HG03521 (cell line): ENCODE data around the gene ADAMTS2.
"Not testable (repeated sequence)": the region's sequence is repeated elsewhere in the genome, so short reads cannot be mapped to it uniquely, and the experiment has no call there.

Experiments
- ATAC-seq: cut with Tn5 transposase; IDR thresholded peaks from one replicate; pipeline ENCODE4 v1.9.1; 2021; ENCODE audit warnings: mild to moderate bottlenecking, moderate library complexity; ENCODE audit not compliant: unreplicated experiment

Gene ADAMTS2

GRCh38 chr5:179221196-179221876 is 123.9 kb downstream of the ADAMTS2 start:
- no peak for ATAC-seq

DNA sequence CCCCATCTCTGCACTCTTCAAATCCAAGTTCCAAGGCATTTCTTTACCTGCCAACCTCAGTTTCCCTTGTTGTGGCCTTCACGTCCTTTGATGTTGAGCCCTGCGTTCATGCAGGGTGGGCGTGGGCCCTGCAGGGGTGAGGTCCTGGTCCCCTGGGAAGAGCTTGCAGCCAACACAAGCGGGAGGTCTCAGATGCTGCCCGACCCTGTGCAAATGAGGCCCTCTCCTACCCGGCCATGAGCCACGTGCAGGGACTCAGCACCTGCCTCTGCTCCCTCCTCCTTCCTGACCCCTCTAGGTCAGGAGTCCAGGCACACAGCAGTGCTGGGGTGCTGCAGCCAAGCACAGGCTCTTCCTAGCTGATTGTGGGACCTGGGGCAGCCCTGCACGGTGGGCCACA is 124.5 kb downstream of the ADAMTS2 start:
- ATAC-seq, result no peak

- no peak for ATAC-seq
These were observed 125.3 kb downstream of the ADAMTS2 start for GRCh38 chr5:179219661-179220620.

GRCh38 chr5:179218943-179219330 is 126.3 kb downstream of the ADAMTS2 start:
- no peak for ATAC-seq

DNA sequence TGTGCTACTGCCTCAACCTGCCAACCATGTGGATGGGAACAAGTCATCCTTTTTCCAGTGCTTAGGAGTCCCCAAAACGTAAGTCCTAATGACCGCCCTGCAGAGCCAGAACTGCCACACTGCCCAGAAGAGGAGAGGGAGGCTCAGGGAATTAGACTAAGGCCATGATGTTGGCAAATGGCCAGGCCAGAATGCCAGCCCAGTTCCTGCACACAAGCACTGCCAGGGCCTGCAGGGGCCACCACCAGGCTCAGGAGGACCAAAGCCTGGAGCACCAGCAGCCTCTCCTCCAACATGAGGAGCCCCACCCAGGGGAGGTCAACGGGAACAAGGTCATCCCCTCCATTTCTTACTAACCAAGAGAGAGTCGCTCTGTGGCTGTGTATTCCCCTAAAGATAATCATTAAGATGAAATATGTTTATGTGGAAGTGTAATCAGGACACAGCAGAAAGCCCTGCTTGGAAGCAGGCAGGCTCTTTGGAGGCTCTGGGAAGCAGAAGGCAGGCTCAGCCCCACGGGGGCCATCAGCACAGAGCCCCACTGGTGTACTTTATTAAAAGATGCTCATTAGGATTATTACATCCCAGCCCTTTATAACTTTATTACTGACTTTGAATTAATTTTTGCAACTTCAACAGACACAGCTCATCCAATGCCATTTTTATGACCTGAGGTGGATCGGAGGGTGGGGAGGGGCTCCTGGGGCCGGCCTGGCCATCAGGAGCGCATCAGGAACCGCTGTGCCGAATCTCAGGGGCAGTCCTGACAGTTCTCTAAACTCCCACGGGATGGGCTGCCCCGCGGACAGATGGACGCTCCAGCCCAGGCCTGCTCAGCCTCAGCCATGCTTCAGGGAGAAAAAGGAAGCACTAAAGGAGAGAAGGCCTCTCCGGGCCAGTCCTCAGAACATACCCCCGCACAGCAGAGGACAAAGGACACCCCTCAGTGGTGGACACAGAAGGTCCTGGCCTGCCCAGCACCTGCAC is 127.0 kb downstream of the ADAMTS2 start:
- no peak for ATAC-seq

- no peak for ATAC-seq
These were observed 127.9 kb downstream of the ADAMTS2 start for GRCh38 chr5:179217356-179217755.

GRCh38 chr5:179216381-179216780 is 128.9 kb downstream of the ADAMTS2 start:
- ATAC-seq, result not testable (repeated sequence)

DNA sequence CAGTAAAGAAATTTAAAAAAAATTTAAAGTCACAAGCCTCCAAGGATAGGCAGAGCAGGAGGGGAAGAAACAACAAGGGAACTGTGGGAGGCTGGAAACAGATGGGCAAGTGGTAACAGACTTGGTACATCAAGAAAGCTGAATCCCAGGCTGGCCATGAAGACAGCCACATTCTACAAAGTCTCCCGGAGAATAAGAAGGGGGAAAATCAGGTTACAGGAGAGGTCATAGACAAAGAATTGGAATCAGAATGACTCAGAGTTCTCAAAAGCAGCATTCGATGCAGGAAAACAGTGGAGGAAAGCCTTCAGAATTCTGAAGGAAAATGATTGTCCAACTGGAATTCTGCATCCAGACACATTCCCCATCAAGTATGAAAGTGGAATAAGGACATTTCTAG is 129.7 kb downstream of the ADAMTS2 start:
- ATAC-seq, result no peak

DNA sequence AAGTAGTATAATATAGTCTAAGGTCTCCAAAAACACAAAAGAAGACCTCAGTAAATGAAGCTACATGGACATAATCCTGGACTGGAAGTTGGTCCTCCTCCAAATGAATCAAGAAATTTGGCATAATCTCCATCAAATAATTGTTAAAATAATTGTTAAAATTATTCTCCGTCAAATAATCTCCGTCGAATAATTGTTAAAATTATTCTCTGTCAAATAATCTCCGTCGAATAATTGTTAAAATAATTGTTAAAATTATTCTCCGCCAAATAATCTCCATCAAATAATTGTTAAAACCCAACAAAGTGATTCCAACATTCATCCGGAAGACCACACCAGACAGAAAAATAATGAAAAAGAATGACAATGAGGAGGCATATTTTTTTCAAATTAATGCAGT is 130.6 kb downstream of the ADAMTS2 start:
- no peak for ATAC-seq

DNA sequence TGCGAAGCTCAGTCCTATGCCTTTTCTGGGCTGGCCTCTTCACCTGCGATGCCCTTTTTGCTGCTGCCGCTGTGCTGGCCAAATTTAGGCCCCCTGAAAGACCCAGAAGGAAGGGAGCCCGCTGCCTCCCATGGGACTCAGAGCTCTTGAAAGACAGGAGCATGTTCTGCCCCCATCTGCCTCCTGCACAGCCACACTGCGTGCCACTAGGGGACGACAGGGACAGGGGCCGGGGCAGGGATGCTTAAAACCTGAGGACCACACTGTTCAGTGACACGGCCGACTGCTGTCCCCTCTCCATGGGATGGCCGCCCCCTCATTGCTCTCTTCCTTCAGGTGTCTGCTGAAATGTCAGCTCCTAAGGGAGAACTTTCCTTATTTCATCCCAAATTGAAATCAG is 132.4 kb downstream of the ADAMTS2 start:
- ATAC-seq, result no peak

GRCh38 chr5:179211631-179212030 is 133.6 kb downstream of the ADAMTS2 start:
- no peak for ATAC-seq

- no peak for ATAC-seq
These were observed 134.2 kb downstream of the ADAMTS2 start for GRCh38 chr5:179211068-179211467.

GRCh38 chr5:179210478-179210877 is 134.8 kb downstream of the ADAMTS2 start:
- ATAC-seq, result no peak

DNA sequence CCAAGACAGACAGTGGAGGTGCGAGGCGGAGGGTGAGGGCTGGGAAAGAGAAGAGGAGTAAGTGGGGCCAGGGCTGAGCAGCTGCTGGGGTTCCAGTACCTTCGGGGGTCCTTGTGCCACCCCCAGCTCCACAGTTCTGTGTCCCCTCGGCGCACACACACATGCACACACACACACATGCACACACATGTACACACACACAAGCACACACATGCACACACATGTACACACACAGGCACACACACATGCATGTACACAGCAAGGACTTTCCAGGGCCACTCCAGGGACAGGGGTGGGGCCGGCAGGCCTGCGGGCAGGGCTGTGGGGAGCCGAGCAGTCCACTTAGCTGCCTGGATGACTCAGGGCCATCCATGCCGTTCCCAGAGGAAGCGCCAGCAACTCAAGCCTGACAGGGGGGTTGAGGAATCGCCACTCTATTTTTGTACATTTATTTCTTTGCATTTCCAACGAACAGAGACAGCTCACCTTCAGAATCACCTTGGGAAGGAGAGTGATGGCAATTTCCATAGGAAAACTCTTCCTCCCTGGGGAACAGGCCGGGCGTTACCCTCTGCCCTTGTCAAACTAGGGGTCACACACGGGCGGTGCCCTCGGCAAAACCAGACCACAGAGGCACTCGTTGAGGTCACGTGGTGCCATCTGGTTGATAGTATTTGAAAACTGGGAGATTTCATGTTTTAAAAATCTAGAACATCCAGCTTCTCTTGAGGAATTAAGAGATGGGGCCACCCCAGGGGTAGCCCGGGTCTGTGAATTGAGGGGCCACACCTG is 135.7 kb downstream of the ADAMTS2 start:
- no peak for ATAC-seq

DNA sequence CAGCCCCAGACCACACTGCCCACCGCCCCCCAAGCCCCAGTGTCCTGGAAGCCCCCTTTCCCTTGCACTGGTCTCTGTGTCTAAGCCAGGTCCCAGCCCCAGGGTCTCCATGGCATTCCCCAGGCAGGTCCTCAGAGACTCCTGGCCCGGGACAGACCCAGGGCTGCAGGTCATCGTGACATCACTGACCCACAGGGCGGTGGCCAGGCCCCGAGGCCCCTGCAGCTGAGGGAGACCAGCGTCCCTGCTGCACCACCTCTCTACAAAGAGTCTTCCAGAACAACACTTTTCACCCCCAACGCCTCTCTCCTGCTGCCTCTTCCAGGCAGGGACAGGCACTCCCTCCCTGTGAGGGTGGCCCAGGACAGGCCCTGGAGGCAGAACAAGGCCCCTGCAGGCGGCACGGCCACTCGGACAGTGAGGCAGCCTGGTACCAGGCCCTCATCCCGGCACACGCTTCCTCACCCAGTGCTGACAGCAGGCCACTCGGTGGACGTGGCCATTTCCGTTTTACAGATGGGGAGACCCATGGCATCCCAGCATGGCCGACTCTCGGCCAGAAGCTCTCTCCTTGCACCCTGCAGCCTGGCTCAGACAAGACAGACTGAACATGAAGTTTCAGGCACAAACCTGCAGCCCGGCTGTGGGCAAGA is 136.4 kb downstream of the ADAMTS2 start:
- ATAC-seq, result no peak

DNA sequence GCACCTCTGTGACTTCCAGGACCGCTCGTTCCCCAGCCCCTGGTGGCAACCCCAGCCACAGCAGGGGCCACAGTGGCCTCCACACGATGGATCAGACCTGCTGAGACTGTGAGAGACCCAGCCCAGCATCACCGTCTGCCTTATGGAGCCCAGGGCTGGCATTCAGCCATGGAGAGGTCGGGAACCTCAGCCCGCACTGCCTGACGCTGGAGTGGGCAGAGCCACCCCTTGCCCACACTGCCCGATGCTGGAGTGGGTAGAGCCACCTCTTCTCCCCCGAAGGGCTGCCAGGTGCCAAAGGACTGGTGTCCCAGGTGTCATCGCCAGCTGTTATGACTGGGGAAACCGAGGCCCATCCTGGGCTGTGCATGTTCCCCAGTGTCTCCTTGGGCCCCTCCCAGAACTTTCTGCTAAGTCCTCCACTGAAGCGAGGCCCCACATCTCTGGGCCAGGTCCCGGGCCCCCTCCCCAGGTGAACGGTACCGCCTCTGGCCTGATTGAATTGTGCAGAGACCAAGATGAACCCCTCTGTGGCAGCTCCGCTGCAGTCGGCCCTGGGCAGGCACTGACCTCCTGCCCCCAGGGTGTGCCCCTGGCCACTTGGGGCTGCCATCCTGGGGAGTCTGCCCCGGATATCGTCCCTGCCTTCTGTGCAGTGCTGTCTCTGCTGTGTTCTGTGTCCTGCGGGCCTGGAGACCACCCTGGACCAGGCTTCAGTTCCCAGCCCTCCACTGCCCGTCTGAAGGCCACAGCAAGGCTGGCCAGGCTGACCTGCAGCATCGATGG is 137.1 kb downstream of the ADAMTS2 start:
- no peak for ATAC-seq

GRCh38 chr5:179207470-179207869 is 137.8 kb downstream of the ADAMTS2 start:
- ATAC-seq, result no peak

GRCh38 chr5:179206366-179206765 is 138.9 kb downstream of the ADAMTS2 start:
- ATAC-seq, result no peak

DNA sequence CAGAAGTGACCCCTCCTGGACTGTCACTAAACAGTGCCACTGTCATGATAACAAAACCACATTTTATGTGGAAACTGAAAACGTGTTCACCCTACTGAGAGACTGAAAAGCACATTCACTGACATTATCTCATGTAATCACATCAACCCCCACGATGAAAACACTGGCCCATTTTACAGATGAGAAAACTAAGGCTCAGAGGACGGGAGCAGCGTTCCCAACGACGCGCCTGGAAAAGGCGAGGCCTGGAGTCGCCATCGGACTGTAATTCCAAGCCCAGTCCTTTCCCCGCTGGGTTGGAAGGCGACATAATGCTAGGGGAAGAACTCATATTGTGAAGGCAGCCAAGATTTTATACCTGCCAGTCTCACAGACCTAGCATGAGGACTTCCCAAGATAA is 140.0 kb downstream of the ADAMTS2 start:
- no peak for ATAC-seq
